OCI-LY7 (cell line): ENCODE measurements around the gene LILRA5. TPM values are rescaled to one million over a fixed set of nuclear protein-coding genes. Genes with fewer than 3 reads are reported as not detected.
"Not testable (repeated sequence)": the region's sequence is repeated elsewhere in the genome, so short reads cannot be mapped to it uniquely, and the experiment has no call there.

Experiments
- Bru-seq: library from RNA; stranded (reverse); fragments of 400-500 nt; gene quantifications from one replicate; lab custom pipeline; 2021; lab: Mats Ljungman, UMichigan
- BruChase-seq, 2 experiments: library from RNA; stranded (reverse); fragments of 400-500 nt; gene quantifications; one replicate each; lab custom pipeline; 2021; lab: Mats Ljungman, UMichigan
- BruUV-seq: library from RNA; stranded (reverse); fragments of 400-500 nt; replicated peaks from 2 replicates; lab custom pipeline; 2021; lab: Mats Ljungman, UMichigan
- CTCF ChIA-PET: fragments of 300-600 bp; sonication (Branson Sonifier 250); formaldehyde crosslinking; loops from one replicate; lab custom pipeline; 2022; ENCODE audit warnings: antibody characterized with exemption; ENCODE audit not compliant: unreplicated experiment; lab: Charles Lee
- POLR2A ChIA-PET: fragments of 300-600 bp; sonication (Branson Sonifier 250); formaldehyde crosslinking; loops from one replicate; lab custom pipeline; 2022; ENCODE audit warnings: antibody characterized with exemption; lab: Charles Lee
- DNase-seq: peaks from one replicate; pipeline ENCODE4 v3.0.0-alpha.2; 2015; ENCODE audit warnings: low spot score
- H2AFZ ChIP-seq: fragments of 200-600 bp; sonication (generic), shearing (Covaris generic); 2 replicates; pipeline ENCODE4 v1.6.1; 2014; ENCODE audit warnings: mild to moderate bottlenecking, antibody characterized with exemption, low read length, moderate library complexity
- H3K27ac ChIP-seq: fragments of 200-600 bp; sonication (generic); 2 replicates; pipeline ENCODE4 v1.5.1; 2014; ENCODE audit warnings: mixed run types, low read depth, mild to moderate bottlenecking, moderate library complexity, low read length, inconsistent platforms; ENCODE audit not compliant: poor library complexity, severe bottlenecking
- H3K36me3 ChIP-seq: fragments of 200-600 bp; sonication (generic); 2 replicates; pipeline ENCODE4 v1.6.1; 2014; ENCODE audit warnings: mild to moderate bottlenecking, antibody characterized with exemption, low read length, moderate library complexity, mixed read lengths; ENCODE audit not compliant: insufficient read depth
- H3K4me1 ChIP-seq: fragments of 200-600 bp; sonication (generic); 2 replicates; pipeline ENCODE4 v1.5.1; 2014; ENCODE audit warnings: mild to moderate bottlenecking, low read length; ENCODE audit not compliant: insufficient read depth, poor library complexity, severe bottlenecking
- H3K4me2 ChIP-seq: fragments of 200-600 bp; sonication (generic); 2 replicates; pipeline ENCODE4 v1.6.1; 2014; ENCODE audit warnings: mild to moderate bottlenecking, low read length
- H3K4me3 ChIP-seq: fragments of 200-600 bp; sonication (generic); 2 replicates; pipeline ENCODE4 v1.5.1; 2014; ENCODE audit warnings: mild to moderate bottlenecking, low read depth, low read length; ENCODE audit not compliant: poor library complexity, severe bottlenecking
- H3K79me2 ChIP-seq: fragments of 200-600 bp; sonication (generic); 2 replicates; pipeline ENCODE4 v1.6.1; 2016; ENCODE audit warnings: low read depth, mild to moderate bottlenecking, low read length, moderate library complexity, mixed read lengths; ENCODE audit not compliant: insufficient read depth
- H3K9me2 ChIP-seq: fragments of 200-600 bp; sonication (generic); 2 replicates; pipeline ENCODE4 v1.6.1; 2016; ENCODE audit warnings: mild to moderate bottlenecking, low read length, mixed read lengths; ENCODE audit not compliant: insufficient read depth
- H3K9me3 ChIP-seq: fragments of 200-600 bp; sonication (generic); 2 replicates; pipeline ENCODE4 v1.6.1; 2014; ENCODE audit warnings: mild to moderate bottlenecking, mixed run types, low read length, mixed read lengths
- H4K20me1 ChIP-seq: fragments of 200-600 bp; sonication (generic); 2 replicates; pipeline ENCODE4 v1.6.1; 2014; ENCODE audit warnings: mild to moderate bottlenecking, antibody characterized with exemption, low read length, moderate library complexity, mixed read lengths; ENCODE audit not compliant: insufficient read depth
- CTCF ChIP-seq: fragments of 200-600 bp; sonication (generic); conservative IDR thresholded peaks from 2 replicates; pipeline ENCODE4 v1.5.1; 2014; ENCODE audit warnings: mild to moderate bottlenecking, antibody characterized with exemption, low read length, moderate library complexity, mixed read lengths
- EZH2phosphoT487 ChIP-seq: fragments of 200-600 bp; sonication (generic); IDR thresholded peaks from 2 replicates; pipeline ENCODE4 v1.6.1; 2018; ENCODE audit warnings: low read depth, borderline replicate concordance, mild to moderate bottlenecking, mixed run types, antibody characterized with exemption, low read length, moderate library complexity, mixed read lengths
- intact Hi-C: fragments of 100-400 bp; cut with micrococcal nuclease; formaldehyde crosslinking; loops from one replicate; pipeline ENCODE4 v1.10.0; 2022; ENCODE audit not compliant: unreplicated experiment
- long read RNA-seq: library from polyadenylated mRNA; stranded (forward); transcript quantifications from one replicate; pipeline ENCODE4 v2.0.0, GENCODE V29; 2022
- total RNA-seq, 2 experiments: library from RNA; depleted of rRNA in 1 of 2; stranded (reverse); fragments of >200 nt in 1 of 2; shearing (Covaris generic) in 1 of 2; gene quantifications; 2 replicates each; pipeline ENCODE4 v1.2.3, GENCODE V29; 2014 to 2022

Gene LILRA5
- total RNA-seq (2014; rRNA removed; shearing (Covaris generic)) (not detected in 2 replicates), total RNA-seq (2022) (not detected in 2 replicates), Bru-seq, nascent RNA (not detected), BruChase-seq, experiment 1, labeled RNA remaining after a 6-hour chase (not detected), BruChase-seq, experiment 2, labeled RNA remaining after a 2-hour chase (not detected)
- long read RNA-seq: 0 reads

- Histone ChIP-seq H3K4me3 (no peak within 1 kb of the TSS), H3K4me1 (no peaks in the 10 kb centered on the region), H3K79me2 (no peaks in the 10 kb centered on the region), H2AFZ (no peak within 1 kb of the TSS), H3K9me2 (no peaks in the 10 kb centered on the region), H3K27ac (no peak within 1 kb of the TSS), H3K4me2 (no peak within 1 kb of the TSS), H3K36me3 (no peaks in the 10 kb centered on the region), H3K9me3 (no peaks in the 10 kb centered on the region), H4K20me1 (no peaks in the 10 kb centered on the region)
- TF ChIP-seq CTCF (no peak), EZH2phosphoT487 (no peak)
- CTCF ChIA-PET: no interaction called here
- POLR2A ChIA-PET: no interaction called here
- no peak for DNase-seq
- intact Hi-C loops: no loop called here
- BruUV-seq: no TSS peak
Measured at GRCh38 chr19:54312436-54313377, at the start of gene LILRA5. Gene LILRA5, minus strand, starts transcription at chr19:54313166. Its CDS starts 147 bp downstream, at chr19:54313019.

GRCh38 chr19:54361680-54362422, 48.9 kb upstream of the LILRA5 start:
- H3K4me1 ChIP-seq: peaks cover 40% of the 10 kb centered on the region
- BruUV-seq, H3K79me2 ChIP-seq, H3K36me3 ChIP-seq, H3K4me3 ChIP-seq, H2AFZ ChIP-seq, H4K20me1 ChIP-seq, H3K9me2 ChIP-seq, CTCF ChIA-PET, intact Hi-C loops, H3K27ac ChIP-seq, H3K9me3 ChIP-seq, DNase-seq: not testable (repeated sequence)
- peak overlapping the region; percentile 59 for H3K4me2 ChIP-seq
- POLR2A ChIA-PET: interaction anchor here (0.6 kb wide), 1 partner anchor 17 kb away, joined by 3 read pairs; no protein-coding TSS in a partner anchor

- CTCF ChIA-PET: not testable (repeated sequence)
Measured at GRCh38 chr19:54359149-54359820, 46.3 kb upstream of the LILRA5 start.

More at GRCh38 chr19:54359149-54359820, 46.3 kb upstream of the LILRA5 start:
- POLR2A ChIA-PET, H3K9me2 ChIP-seq, H3K79me2 ChIP-seq, H4K20me1 ChIP-seq, intact Hi-C loops, DNase-seq, H3K36me3 ChIP-seq, H3K27ac ChIP-seq, H3K4me2 ChIP-seq, H2AFZ ChIP-seq, H3K9me3 ChIP-seq, H3K4me3 ChIP-seq, BruUV-seq: not testable (repeated sequence)
- TF ChIP-seq CTCF: peak; percentile 50
- peaks cover 31% of the 10 kb centered on the region for H3K4me1 ChIP-seq
